Keratinocyte (primary cell): Measurements from ENCODE around the gene FLNC. TPM values are rescaled to one million over a fixed set of nuclear protein-coding genes. Genes with fewer than 3 reads are reported as not detected.

Experiments
- DNase-seq: peaks from one replicate; pipeline ENCODE4 v3.0.0-alpha.2; 2011; ENCODE audit warnings: low read depth, missing footprints, low spot score
- FAIRE-seq: peaks from 2 replicates; lab custom pipeline; 2011; peaks lifted over from hg19 to GRCh38; lab: Jason Lieb, UNC
- H2AFZ ChIP-seq: 2 replicates; pipeline ENCODE4 v1.6.0; 2012; ENCODE audit warnings: low read length, control low read depth, inconsistent platforms; ENCODE audit not compliant: control insufficient read depth
- H3K27ac ChIP-seq: 2 replicates; pipeline ENCODE4 v1.5.1; 2011; ENCODE audit warnings: low read length; ENCODE audit not compliant: control insufficient read depth, insufficient read depth
- H3K27me3 ChIP-seq: 3 replicates; pipeline ENCODE4 v1.6.0; 2011; ENCODE audit warnings: low read length; ENCODE audit not compliant: control insufficient read depth, insufficient read depth; ENCODE audit errors: extremely low read depth
- H3K36me3 ChIP-seq, 2 experiments: 2 replicates in 1 of 2; 3 replicates in 1 of 2; pipeline ENCODE4 v1.5.1; 2011; ENCODE audit warnings: low read length in 2 of 2, mild to moderate bottlenecking in 1 of 2; ENCODE audit not compliant: control insufficient read depth in 2 of 2, insufficient read depth in 2 of 2; ENCODE audit errors: extremely low read depth in 1 of 2
- H3K4me1 ChIP-seq: 3 replicates; pipeline ENCODE4 v1.5.1; 2011; ENCODE audit warnings: low read length; ENCODE audit not compliant: control insufficient read depth, insufficient read depth; ENCODE audit errors: extremely low read depth
- H3K4me2 ChIP-seq: 3 replicates; pipeline ENCODE4 v1.6.0; 2011; ENCODE audit warnings: low read depth, low read length; ENCODE audit not compliant: control insufficient read depth, insufficient read depth; ENCODE audit errors: extremely low read depth
- H3K4me3 ChIP-seq, 3 experiments: fragments of 200-600 bp in 1 of 3; sonication (generic) in 1 of 3; 2 replicates in 2 of 3; 3 replicates in 1 of 3; pipeline ENCODE4 v1.5.1; 2011 to 2016; ENCODE audit warnings: low read length in 3 of 3, mild to moderate bottlenecking in 3 of 3, control low read depth in 2 of 3, inconsistent platforms in 1 of 3, low read depth in 1 of 3, mixed read lengths in 1 of 3, mixed run types in 1 of 3, moderate library complexity in 1 of 3; ENCODE audit not compliant: control insufficient read depth in 2 of 3, insufficient read depth in 2 of 3; ENCODE audit errors: extremely low read depth in 1 of 3
- H3K79me2 ChIP-seq: 2 replicates; pipeline ENCODE4 v1.6.0; 2012; ENCODE audit warnings: low read length; ENCODE audit not compliant: control insufficient read depth, insufficient read depth
- H3K9ac ChIP-seq: 3 replicates; pipeline ENCODE4 v1.6.0; 2011; ENCODE audit warnings: low read length; ENCODE audit not compliant: control insufficient read depth, insufficient read depth; ENCODE audit errors: extremely low read depth
- H3K9me1 ChIP-seq: 3 replicates; pipeline ENCODE4 v1.6.0; 2011; ENCODE audit warnings: low read length; ENCODE audit not compliant: control insufficient read depth, insufficient read depth; ENCODE audit errors: extremely low read depth
- H3K9me3 ChIP-seq: 2 replicates; pipeline ENCODE4 v1.5.1; 2012; ENCODE audit warnings: low read depth, low read length; ENCODE audit not compliant: control insufficient read depth
- H4K20me1 ChIP-seq: 3 replicates; pipeline ENCODE4 v1.6.0; 2011; ENCODE audit warnings: low read length; ENCODE audit not compliant: control insufficient read depth, insufficient read depth; ENCODE audit errors: extremely low read depth
- EZH2 ChIP-seq: IDR thresholded peaks from one replicate; pipeline ENCODE4 v1.6.1; 2012; ENCODE audit warnings: inconsistent platforms, mild to moderate bottlenecking, low read length, moderate library complexity
- dilution Hi-C: fragments of 300-500 bp; cut with MboI; formaldehyde crosslinking; loops from one replicate; pipeline ENCODE4 v1.7.0; 2020; ENCODE audit warnings: low sequenced_read_pairs; ENCODE audit not compliant: extremely low pct_ligation_motif_present
- polyA plus RNA-seq, 5 experiments: library from polyadenylated mRNA; depleted of rRNA in 3 of 5; stranded (reverse) in 3 of 5; stranded (forward) in 1 of 5; unstranded in 1 of 5; fragments of >200 nt; gene quantifications; 1 replicate in 1 of 5; 2 replicates in 3 of 5; 3 replicates in 1 of 5; pipeline versions ENCODE4 v1.2.1 to v1.2.3, GENCODE V29; 2011 to 2012; ENCODE audit warnings: missing spikeins in 2 of 5, low read depth in 1 of 5, low replicate concordance in 1 of 5
- TF ChIP-seq, protein P1 (sequence below), 3 experiments: IDR thresholded peaks in 1 of 3; conservative IDR thresholded peaks in 1 of 3; optimal IDR thresholded peaks in 1 of 3; 2 replicates in 2 of 3; 3 replicates in 1 of 3; pipeline versions ENCODE3 to v1.5.1; 2011; ENCODE audit warnings: low read length in 3 of 3, mild to moderate bottlenecking in 3 of 3, moderate library complexity in 2 of 3, control low read depth in 1 of 3, inconsistent platforms in 1 of 3; ENCODE audit not compliant: insufficient read depth in 2 of 3; ENCODE audit errors: extremely low read depth in 1 of 3

FLNC gene
- polyA plus RNA-seq, 1 donor (not counting 4 experiments of a cell fraction or from before 2014, with no cell fraction given): 0.03 TPM

- H3K4me3 ChIP-seq: no peak overlapping the region
- H3K36me3 ChIP-seq: no peaks in the 10 kb centered on the region
- no peak overlapping the region for H3K4me2 ChIP-seq
- H2AFZ ChIP-seq: no peak overlapping the region
- no peaks in the 10 kb centered on the region for H3K4me1 ChIP-seq
- H3K27ac ChIP-seq: no peak overlapping the region
- TF ChIP-seq, protein P1, sequence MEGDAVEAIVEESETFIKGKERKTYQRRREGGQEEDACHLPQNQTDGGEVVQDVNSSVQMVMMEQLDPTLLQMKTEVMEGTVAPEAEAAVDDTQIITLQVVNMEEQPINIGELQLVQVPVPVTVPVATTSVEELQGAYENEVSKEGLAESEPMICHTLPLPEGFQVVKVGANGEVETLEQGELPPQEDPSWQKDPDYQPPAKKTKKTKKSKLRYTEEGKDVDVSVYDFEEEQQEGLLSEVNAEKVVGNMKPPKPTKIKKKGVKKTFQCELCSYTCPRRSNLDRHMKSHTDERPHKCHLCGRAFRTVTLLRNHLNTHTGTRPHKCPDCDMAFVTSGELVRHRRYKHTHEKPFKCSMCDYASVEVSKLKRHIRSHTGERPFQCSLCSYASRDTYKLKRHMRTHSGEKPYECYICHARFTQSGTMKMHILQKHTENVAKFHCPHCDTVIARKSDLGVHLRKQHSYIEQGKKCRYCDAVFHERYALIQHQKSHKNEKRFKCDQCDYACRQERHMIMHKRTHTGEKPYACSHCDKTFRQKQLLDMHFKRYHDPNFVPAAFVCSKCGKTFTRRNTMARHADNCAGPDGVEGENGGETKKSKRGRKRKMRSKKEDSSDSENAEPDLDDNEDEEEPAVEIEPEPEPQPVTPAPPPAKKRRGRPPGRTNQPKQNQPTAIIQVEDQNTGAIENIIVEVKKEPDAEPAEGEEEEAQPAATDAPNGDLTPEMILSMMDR (optimal IDR thresholded peaks at IDR 0.05 in 1 of 3, IDR thresholded peaks at IDR 0.05 in 1 of 3, conservative IDR thresholded peaks at IDR 0.05 in 1 of 3; ENCODE audit: extremely low read depth in 1 of 3, insufficient read depth in 2 of 3, low read length in 3 of 3): no peak
- TF ChIP-seq EZH2: no peak
- no peak overlapping the region for H3K9ac ChIP-seq
- DNase-seq (no peak), FAIRE-seq (no peak)
- no peaks in the 10 kb centered on the region for H3K79me2 ChIP-seq
- H3K9me1 ChIP-seq: no peaks in the 10 kb centered on the region
- no peaks in the 10 kb centered on the region for H3K9me3 ChIP-seq
- dilution Hi-C loops: no loop called here
- H3K27me3 ChIP-seq: no peaks in the 10 kb centered on the region
- H4K20me1 ChIP-seq: no peaks in the 10 kb centered on the region
Measured at GRCh38 chr7:128848289-128849155, 18.3 kb downstream of the FLNC start.

- Histone ChIP-seq H3K4me1 (no peaks in the 10 kb centered on the region), H3K9ac (no peak overlapping the region), H3K4me3 (no peak overlapping the region), H3K9me1 (no peaks in the 10 kb centered on the region), H2AFZ (no peak overlapping the region), H3K27ac (no peak overlapping the region), H3K9me3 (no peaks in the 10 kb centered on the region), H3K27me3 (no peaks in the 10 kb centered on the region), H3K4me2 (no peak overlapping the region), H4K20me1 (no peaks in the 10 kb centered on the region), H3K36me3 (no peaks in the 10 kb centered on the region), H3K79me2 (no peaks in the 10 kb centered on the region)
- no peak for DNase-seq
- no peak for TF ChIP-seq EZH2
- TF ChIP-seq, protein P1 (optimal IDR thresholded peaks at IDR 0.05 in 1 of 3, IDR thresholded peaks at IDR 0.05 in 1 of 3, conservative IDR thresholded peaks at IDR 0.05 in 1 of 3; ENCODE audit: extremely low read depth in 1 of 3, insufficient read depth in 2 of 3, low read length in 3 of 3): no peak
- FAIRE-seq: no peak
- dilution Hi-C loops: no loop called here
Measured at GRCh38 chr7:128849156-128849515, 18.9 kb downstream of the FLNC start.
